GM21825 (cell line): ENCODE measurements around the gene SDCCAG8.
"Not testable (repeated sequence)": the region's sequence is repeated elsewhere in the genome, so short reads cannot be mapped to it uniquely, and the experiment has no call there.

Experiments
- ATAC-seq: cut with Tn5 transposase; IDR thresholded peaks from one replicate; pipeline ENCODE4 v1.9.1; 2021; ENCODE audit warnings: mild to moderate bottlenecking, moderate library complexity; ENCODE audit not compliant: unreplicated experiment

Gene SDCCAG8

DNA sequence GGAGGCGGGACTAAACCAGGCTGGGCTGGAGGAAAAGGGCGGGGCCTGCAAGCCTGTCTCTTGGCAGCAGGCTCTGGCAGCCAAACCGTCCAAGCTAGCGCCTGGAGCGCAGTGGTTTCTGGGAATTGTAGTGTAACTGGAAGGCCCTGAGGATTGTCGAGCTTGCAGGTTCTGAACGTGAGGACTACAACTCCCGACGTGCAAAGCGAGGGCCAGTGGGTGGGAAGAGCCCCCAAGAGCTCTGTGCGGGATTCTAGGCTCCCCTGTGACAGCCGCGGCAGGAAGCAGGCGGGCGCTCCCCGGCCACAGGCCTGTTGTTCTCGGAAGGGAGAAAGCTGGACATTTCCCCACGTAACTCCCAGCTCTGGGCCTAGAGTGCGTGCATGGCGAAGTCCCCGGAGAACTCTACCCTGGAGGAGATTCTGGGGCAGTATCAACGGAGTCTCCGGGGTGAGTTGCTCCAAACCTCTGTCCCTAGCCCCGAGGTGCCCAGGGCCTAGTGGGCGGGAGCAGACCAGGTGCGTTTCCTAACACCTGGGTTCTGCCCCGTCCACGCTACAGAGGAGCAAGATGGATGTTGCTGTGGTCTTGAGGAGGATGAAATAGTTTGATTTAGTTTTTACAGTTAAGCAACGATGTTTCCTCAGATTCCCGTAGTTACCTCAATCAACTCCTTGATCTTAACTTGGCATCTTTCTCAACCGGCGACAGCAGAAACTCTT is at the start of gene SDCCAG8:
SDCCAG8 (plus strand) TSS at position 251 of the 722 bp plus-strand sequence; CDS start at position 384, 133 bp downstream.
- peak; percentile 70 for ATAC-seq

DNA sequence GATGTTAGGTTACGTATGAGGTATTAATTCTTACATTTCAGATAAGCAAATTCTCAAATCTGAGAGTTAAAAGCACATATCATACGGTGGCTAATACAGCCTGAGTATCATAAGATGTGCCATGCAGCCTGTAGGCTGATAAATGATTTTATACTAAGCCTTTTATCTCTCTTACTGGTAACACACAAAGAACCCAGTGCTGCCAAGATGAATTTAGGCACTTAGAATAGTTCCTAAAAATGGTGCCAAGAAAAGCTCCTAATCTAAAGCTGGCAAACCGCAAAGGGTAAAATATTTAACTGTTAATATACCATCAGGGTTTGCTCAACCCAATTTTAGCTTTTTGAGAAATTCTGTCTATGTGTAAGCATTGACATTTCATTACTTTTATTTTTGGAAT is 43.9 kb upstream of the SDCCAG8 start:
- not testable (repeated sequence) for ATAC-seq

DNA sequence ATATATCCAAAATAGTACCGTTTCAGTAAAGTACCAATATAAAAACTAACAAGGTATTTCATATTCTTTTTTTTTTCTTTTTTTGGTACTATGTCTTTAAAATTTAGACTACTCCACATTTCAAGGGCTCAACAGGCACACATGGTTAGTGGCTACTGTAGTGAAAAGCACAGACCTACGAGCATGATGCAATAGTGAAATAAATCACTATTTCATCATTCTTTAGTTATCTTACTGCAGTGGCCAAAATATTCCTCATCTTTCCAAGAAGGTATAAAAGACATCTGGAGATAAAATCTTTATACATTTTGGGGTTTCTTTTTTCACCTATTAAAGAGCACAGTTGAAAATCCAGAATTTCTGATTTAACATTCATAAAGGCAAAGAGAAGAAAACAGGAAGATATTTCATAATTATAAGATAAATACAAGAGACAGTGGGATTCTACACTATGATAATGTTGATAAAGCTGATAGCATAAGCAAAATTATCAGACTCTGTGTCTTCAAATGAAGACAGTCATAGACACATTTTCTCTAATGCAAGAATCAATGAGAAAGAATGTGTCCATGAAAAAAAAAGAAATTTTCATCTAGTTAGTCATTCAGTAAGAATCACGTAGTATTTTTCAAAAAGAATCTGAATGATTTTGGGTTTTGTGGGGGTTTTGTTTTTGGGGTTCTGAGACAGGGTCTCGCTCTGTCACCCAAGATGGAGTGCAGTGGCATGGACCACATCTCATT is 42.6 kb upstream of the SDCCAG8 start:
- ATAC-seq, result no peak

DNA sequence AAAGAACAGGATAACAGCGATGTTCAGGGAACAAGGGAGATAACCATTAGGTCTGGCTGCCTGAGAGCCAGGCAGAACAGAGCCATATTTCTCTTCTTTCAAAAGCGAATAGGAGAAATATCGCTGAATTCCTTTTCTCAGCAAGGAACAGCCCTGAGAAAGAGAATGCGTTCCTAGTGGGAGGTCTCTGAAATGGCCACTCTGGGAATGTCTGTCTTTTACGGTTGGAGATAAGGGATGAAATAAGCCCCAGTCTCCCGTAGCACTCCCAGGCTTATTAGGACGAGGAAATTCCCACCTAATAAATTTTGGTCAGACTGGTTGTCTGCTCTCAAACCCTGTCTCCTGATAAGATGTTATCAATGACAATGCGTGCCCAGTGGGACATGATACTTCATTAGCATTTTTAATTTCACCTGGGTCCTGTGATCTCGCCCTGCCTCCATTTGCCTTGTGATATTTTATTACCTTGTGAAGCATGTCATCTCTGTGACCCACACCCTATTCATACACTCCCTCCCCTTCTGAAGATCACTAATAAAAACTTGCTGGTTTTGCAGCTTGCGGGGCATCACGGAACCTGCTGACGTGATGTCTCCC is 40.5 kb upstream of the SDCCAG8 start:
- not testable (repeated sequence) for ATAC-seq

DNA sequence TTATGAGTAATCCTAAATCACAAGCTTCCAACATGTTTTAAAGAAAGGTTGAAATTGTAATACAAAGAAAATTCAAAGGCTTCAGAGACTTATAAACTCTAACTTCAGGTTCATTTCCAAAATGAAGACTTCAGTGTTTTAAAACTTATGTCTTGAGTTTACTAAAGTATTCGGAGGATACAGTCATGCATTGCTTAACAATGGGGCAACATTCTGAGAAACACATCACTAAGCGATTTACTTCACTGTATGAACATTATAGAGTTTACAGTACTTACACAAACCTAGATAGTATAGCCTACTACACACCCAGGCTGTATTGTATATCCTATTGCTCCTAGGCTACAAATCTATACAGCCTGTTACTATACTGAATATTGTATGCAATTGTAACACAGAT is 39.1 kb upstream of the SDCCAG8 start:
- no peak for ATAC-seq

DNA sequence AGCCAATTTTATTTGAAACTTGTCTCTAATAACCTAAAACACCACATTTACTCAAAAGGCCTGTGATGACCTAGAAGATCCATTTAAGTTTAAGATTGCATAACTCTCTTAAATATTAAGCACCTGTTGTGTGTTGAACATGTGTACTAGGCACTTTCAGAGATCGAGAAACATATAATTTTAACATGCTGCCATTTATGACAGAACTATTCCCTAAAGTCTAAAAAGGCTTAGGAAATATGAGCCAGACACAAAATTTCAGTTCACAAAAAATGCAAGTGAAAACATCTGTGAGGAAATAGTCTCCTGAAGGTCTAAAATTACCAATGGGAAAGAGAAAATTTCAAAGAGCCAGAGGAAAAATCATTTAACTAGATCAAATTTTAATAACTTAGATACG is 38.5 kb upstream of the SDCCAG8 start:
- no peak for ATAC-seq

DNA sequence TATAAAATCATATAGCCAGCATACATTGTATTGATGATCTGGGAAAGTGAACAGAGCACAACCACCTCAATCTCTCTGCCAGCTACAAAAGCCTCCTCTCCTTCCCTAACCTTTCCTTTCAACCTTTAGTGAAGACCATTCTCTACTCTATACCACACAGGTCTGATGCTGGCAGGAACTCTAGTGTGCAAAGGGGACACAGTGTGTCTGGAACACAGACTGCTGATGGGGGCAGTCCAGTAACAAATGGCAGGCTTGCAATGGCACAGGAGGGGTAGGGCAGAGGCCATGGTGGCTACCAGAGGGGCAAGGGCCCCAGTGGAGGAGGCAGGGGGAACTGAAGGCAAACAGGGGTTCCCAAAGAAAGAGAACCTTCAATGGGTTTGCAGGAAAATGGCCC is 37.8 kb upstream of the SDCCAG8 start:
- no peak for ATAC-seq

DNA sequence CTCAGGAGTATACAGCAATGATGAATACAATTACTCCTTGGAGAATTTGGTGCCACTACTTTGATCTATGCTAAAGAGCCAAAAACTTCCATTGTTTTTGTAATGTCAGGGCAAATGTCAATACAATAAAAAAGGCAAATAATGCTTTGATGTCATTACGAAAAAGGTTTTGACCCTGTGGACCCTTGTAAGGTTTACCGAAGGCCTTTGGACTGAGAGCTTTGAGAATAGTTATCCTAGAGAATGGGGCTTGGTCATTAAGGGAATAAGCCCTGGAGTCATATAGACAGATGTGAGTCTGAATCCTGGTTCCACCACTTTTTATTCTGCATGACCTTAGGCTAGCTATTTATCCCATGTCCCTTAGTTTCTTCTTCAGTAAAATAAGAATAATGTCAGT is 28.2 kb upstream of the SDCCAG8 start:
- ATAC-seq, result no peak

DNA sequence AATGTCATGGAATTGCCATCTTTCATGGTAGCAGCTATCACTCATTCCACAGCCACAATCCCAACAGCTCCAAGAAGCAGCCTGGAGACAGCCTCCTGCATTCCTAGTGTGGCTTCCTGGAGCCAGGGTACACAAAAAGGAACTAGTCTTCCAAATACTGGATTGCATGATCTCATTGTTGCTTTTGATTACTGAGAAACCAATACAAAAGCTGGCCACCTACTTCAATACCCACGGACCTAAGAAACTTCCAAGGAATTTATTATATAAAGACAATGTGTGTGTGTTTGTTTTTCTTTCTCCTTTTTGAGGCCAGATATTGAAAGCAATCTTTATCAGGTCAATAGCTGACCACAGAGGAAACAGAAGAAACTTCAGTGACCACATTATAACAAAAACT is 26.3 kb upstream of the SDCCAG8 start:
- ATAC-seq, result no peak

DNA sequence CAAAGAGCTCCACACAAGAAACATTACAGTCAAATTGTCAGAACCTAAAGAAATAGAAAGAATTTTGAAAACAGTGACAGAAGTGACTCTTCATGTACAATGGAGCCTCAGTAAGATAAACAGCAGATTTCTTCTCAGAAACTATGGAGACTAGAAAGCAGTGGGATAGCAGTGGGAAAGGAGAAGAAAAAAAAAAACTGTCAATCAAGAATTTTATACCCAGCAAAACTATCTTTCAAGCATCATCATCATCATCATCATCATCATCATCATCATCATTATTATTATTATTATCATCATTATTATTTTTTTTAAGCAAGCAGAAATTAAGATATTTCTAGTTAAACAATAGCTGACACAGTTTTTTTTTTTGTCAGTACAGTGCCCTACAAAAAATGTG is 24.9 kb upstream of the SDCCAG8 start:
- ATAC-seq, result no peak

DNA sequence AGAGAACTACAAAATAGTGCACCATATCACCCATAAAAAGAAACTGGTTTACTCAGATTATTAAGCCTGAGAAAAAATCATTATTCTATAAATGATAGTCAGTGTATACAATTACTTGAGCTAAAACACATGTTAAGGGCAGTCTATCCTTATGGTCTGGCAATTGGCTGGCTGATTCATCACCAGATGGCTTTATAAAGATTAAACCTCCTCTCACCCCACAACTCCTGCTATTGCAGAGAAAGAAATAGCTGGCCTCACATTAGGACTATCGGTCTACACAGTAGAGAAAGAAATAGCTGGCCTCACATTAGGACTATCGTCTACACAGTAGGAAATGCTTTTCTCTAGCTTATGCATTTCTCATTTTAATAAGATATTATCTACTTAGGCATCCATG is 21.9 kb upstream of the SDCCAG8 start:
- no peak for ATAC-seq

DNA sequence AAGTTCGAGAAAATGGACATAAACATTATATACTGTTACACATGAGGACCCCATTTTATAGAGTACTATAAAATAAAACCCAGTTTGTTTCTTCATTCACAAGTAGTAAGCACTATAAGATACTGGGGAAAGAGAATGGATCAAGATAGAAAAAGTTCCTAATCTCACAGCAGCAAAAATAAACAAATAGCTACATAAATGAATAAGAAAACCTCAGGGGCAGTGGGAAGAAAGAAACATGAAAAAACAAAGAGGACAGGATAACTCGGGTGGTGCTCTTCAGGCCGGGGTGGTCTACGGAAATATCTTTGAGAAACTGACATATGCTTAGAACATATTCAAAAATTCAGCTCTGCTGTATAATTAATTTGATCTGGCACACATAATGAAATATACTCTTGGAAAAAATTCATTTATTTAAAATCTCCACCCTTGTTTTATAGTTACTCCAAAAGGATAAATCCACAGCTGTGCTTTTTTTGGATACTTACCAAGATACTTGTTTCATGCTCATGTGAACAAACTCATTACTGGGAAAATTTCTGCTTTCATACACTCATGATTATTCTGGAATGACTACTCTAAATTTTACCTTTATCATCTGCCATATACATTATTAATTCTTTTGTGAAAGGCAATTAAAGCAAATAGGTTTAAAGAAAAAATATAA is 20.7 kb upstream of the SDCCAG8 start:
- no peak for ATAC-seq

DNA sequence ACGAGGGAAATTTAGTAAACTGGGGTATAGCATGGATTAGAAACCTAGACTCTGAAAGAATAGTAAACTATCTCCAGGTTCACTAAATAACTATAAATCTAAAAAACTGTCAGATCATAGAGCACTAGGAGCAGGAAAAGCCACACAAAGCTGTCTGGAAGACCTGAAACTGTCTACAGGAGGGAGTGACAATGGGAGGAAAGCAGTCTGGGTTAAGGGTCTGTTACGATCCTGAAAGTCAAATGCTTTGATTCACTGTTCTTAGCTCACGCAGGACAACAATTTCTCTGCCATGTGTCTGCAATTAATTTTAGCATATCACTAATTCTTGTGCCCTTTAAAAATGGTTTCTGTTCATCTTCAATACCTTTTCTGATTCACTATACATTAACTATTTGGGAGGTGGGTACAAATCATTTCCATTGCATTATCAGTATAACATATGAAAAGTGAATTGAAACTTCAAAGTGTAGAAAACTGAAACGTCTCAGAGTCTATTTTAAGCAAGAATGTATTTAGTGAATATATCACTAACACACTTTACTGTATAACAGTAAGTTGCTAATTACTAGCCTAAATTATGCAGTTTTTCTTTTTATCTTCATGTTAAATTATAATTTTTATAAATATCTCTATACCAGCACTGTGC is 19.1 kb upstream of the SDCCAG8 start:
- peak; percentile 78 for ATAC-seq

DNA sequence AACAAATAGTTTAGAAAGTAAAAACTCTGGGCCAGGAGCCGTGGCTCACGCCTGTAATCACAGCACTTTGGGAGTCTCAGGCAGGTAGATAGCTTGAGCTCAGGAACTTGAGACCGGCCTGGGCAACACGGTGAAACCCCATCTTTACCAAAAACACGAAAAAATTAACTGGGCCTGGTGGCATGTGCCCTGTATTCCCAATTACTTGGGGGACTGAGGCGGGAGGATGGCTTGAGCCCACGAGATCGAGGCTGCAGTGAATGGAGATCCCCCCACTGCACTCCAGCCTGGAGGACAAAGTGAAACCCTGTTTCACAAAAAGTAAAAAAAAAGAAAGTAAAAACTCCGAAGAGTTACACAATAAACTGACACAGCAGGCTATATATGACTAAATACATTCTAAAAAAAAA is 11.4 kb upstream of the SDCCAG8 start:
- ATAC-seq, result no peak

DNA sequence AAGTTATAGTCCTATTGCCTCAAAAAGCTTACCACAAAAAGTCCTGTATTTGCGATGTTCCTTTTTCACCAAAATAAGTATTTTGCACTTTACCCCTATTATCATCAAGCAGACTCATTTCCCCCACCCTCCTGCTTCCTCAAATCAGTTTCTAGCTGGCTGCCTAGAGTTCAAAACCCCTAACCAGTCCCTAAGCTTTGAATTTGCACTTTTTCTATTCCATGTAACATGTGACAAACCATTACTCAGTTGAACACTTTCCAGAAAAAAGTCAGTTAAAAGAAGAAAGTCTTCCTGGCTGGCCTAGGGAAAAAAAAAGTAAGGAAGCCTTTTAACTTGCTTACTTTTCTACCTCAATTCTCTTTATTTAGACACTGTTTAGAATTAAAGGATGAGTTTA is 8.9 kb upstream of the SDCCAG8 start:
- ATAC-seq, result no peak

DNA sequence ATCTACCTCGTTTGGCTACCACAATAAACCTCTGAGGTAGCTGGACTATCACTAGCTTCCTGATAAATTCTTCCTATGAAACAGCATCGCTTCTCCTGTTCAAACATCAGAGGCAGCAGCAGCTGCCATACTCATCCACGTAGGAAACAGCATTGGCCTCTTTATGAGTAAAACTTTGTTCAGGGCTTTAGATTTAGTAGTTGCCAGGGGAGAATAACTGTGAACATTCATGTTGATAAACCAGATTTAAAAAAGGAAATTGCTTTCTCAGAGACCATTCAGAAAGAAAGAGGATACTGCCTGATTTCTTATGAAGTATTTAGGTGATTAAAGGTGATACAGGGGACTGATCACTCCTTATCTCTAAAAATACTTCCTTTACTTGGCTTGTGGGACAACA is 7.9 kb upstream of the SDCCAG8 start:
- ATAC-seq, result no peak

DNA sequence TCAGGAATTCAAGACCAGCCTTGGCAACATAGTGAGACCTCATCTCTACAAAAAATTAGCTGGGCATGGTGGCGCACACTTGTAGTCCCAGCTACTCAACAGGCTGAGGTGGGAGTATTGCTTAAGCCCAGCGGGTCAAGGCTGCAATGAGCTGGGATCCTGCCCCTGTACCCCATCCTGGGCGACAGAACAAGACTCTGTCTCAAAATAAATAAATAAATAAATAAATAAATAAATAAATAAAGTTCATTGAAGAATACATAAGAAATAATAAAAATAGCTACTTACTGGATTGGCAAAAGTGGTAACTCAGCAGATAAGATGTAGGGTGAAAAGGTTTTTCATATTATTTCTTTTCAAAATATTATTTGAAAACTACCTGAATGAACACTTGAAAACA is 6.6 kb upstream of the SDCCAG8 start:
- no peak for ATAC-seq

DNA sequence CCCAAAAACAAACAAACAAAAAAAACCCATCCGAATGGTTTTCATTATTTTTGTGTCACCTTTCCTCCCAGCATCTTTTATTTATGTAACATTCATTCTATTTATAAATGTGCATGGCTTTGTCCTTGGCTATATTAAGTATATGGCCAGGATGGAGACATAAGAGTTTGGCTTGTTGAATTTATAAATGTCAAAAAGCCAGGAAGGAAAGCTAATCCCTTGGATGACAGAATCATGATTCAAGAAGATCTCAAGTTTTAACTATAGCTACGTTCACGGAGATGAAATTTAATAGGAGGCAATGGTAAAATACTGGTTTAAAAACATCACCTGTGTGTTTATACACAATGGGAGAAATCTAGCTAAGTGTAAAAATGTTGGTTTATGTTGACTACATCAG is 5.7 kb upstream of the SDCCAG8 start:
- ATAC-seq, result no peak

DNA sequence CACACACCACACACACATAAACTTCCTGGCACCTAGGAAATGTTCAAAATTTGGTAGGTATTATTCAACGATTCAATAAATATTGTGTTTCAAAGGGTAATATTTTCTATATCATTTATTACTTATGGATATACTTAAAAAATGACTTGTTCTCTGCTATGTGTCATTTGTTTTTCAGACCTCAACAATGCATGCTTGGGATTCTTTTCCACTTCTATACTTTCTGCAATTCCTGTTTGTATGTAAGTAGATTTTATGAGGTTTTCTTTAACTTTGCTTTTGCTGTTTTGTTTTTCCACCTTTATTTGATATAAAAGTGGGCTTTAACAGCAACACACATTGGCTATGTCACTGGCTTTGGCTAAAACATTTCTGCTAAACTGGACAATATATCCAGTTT is 4.3 kb upstream of the SDCCAG8 start:
- no peak for ATAC-seq

DNA sequence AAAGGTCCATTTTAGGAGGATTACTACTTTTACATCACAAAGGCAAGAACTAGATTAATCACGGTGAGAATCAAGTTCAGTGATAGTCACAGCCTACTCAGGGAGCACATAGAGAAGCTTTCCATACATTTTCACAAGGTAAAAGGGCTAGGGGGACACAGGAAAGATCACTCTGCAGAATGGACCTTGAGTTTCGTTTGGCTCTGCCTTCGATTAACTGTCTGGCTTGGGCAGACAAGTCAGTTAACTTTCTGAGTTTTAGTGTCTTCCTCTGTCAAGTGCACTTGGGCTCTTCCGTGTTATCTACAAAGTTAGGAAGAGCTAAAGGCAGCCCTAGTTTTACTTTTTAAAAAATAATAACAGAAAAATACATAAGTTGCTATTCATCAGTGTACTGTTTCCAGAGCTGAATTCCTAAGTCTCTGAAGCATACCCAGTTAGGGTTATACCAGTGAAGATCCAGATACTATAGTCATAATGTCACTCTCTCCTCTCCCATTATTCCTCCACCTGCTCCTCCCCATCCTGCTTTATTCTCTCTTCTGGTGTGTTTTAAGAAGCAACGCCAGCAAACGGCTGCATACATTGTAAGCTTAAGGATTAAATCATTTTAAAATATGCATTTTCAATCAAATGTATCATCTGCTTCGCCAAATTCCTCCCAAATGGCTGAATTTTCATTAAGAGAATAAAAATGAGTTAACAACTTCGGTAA is 2.5 kb upstream of the SDCCAG8 start:
- ATAC-seq, result no peak

DNA sequence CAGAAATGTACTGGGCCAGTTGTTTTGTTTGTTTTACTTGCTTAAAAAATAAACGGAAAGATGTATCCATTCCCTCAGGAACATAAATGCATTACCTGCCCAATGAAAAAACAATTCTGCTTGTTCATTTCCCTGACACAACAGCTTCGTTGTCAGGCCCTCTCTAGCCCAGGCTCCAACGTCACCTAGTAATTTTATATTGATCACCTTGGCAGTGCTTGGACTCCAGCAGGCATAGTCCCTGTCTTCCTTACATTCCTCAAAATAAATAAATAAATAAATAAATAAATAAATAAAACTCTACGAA is 2.0 kb upstream of the SDCCAG8 start:
- ATAC-seq, result no peak
